HEK293 (cell line): Measurements from ENCODE around the gene FXYD3.

Source experiments
- ATF2 ChIP-seq: fragments of 450-650 bp; formaldehyde crosslinking; IDR thresholded peaks from 2 replicates; pipeline ENCODE4 v1.5.1; 2016; ENCODE audit warnings: missing biosample characterization, missing genetic modification characterization, low read depth
- BCL11A ChIP-seq: fragments of 450-650 bp; formaldehyde crosslinking; IDR thresholded peaks from 2 replicates; pipeline ENCODE4 v1.5.1; 2016; ENCODE audit warnings: low read depth, missing biosample characterization, missing genetic modification characterization
- MYNN ChIP-seq: fragments of 450-650 bp; formaldehyde crosslinking; IDR thresholded peaks from 2 replicates; pipeline ENCODE4 v1.5.1; 2016; ENCODE audit warnings: missing biosample characterization, missing genetic modification characterization, borderline replicate concordance
- MZF1 ChIP-seq: fragments of 450-650 bp; formaldehyde crosslinking; IDR thresholded peaks from 2 replicates; pipeline ENCODE4 v1.5.1; 2017; ENCODE audit warnings: missing biosample characterization, missing genetic modification characterization, borderline replicate concordance
- PBX3 ChIP-seq: sonication (generic); formaldehyde crosslinking; IDR thresholded peaks from 2 replicates; pipeline ENCODE4 v1.8.1; 2022; ENCODE audit warnings: mild to moderate bottlenecking, moderate library complexity, missing genetic modification reagents
- TCF7L2 ChIP-seq: IDR thresholded peaks from 2 replicates; pipeline ENCODE4 v1.6.1; 2011; ENCODE audit warnings: low read depth, mild to moderate bottlenecking, inconsistent platforms, low read length, moderate library complexity, borderline replicate concordance
- TRIM28 ChIP-seq: IDR thresholded peaks from 2 replicates; pipeline ENCODE4 v1.6.1; 2011; ENCODE audit warnings: low read length, control low read depth, borderline replicate concordance
- YY1 ChIP-seq: fragments of 450-650 bp; formaldehyde crosslinking; IDR thresholded peaks from 2 replicates; pipeline ENCODE4 v1.5.1; 2018; ENCODE audit warnings: missing biosample characterization, missing genetic modification characterization
- ZNF274 ChIP-seq, 2 experiments: fragments of 200-500 bp in 1 of 2; fragments of 450-650 bp in 1 of 2; sonication (Bioruptor generic) in 1 of 2; formaldehyde crosslinking in 1 of 2; IDR thresholded peaks; 2 replicates each; pipeline versions ENCODE4 v1.5.1 to v1.6.1; 2014 to 2016; ENCODE audit warnings: borderline replicate concordance in 1 of 2, inconsistent platforms in 1 of 2, low read length in 1 of 2, missing biosample characterization in 1 of 2, missing genetic modification characterization in 1 of 2
- ZNF394 ChIP-seq: fragments of 450-650 bp; formaldehyde crosslinking; IDR thresholded peaks from 2 replicates; pipeline ENCODE4 v1.5.1; 2016; ENCODE audit warnings: missing biosample characterization, missing genetic modification characterization, mild to moderate bottlenecking, moderate library complexity, borderline replicate concordance
- ZNF639 ChIP-seq: fragments of 450-650 bp; formaldehyde crosslinking; IDR thresholded peaks from 2 replicates; pipeline ENCODE4 v1.5.1; 2016; ENCODE audit warnings: missing biosample characterization, missing genetic modification characterization
- ZNF660 ChIP-seq: fragments of 450-650 bp; IDR thresholded peaks from 2 replicates; pipeline ENCODE4 v1.5.1; 2018; ENCODE audit warnings: missing biosample characterization, mild to moderate bottlenecking, missing genetic modification characterization
- TF ChIP-seq, protein P1 (sequence below): fragments of 450-650 bp; formaldehyde crosslinking; IDR thresholded peaks from 2 replicates; pipeline ENCODE4 v1.5.1; 2016; ENCODE audit warnings: missing biosample characterization, missing genetic modification characterization

DNA sequence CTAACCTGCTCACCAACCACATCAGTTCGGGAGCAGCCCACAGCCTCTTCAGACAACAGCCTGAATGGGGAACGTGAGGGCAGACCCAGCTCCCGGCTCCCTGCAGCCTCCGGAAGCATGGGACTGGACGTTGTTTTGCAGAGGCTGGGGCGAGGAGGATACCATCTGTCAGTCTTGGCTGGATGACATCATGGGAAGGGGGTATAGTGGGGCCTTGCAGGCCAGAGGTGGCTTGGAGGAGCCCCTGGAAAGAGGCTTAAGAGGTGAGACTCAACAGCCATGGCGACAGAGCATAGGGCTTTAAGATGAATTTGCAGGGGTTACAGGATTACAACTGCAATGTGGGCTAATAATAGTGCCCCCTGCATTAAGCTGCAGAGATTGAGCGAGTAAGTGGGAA, 1.5 kb downstream of the FXYD3 start:
- TF ChIP-seq BCL11A (no peak), MYNN (tag by site-specific recombination) (no peak), TRIM28 (no peak), ZNF660 (no peak), MZF1 (no peak), PBX3 (no peak), ATF2 (tag by site-specific recombination) (no peak), TCF7L2 (no peak), ZNF639 (no peak), ZNF274 (IDR thresholded peaks at IDR 0.05; ENCODE audit: low read length) (no peak), ZNF274 (tag by site-specific recombination; IDR thresholded peaks at IDR 0.05; ENCODE audit: borderline replicate concordance) (no peak), YY1 (tag by site-specific recombination) (no peak), ZNF394 (tag by site-specific recombination) (no peak)
- TF ChIP-seq, protein P1, sequence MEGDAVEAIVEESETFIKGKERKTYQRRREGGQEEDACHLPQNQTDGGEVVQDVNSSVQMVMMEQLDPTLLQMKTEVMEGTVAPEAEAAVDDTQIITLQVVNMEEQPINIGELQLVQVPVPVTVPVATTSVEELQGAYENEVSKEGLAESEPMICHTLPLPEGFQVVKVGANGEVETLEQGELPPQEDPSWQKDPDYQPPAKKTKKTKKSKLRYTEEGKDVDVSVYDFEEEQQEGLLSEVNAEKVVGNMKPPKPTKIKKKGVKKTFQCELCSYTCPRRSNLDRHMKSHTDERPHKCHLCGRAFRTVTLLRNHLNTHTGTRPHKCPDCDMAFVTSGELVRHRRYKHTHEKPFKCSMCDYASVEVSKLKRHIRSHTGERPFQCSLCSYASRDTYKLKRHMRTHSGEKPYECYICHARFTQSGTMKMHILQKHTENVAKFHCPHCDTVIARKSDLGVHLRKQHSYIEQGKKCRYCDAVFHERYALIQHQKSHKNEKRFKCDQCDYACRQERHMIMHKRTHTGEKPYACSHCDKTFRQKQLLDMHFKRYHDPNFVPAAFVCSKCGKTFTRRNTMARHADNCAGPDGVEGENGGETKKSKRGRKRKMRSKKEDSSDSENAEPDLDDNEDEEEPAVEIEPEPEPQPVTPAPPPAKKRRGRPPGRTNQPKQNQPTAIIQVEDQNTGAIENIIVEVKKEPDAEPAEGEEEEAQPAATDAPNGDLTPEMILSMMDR (tag by site-specific recombination), result no peak
